GM21423 (cell line): ENCODE data around the gene DMGDH.

ENCODE experiments used
- ATAC-seq: cut with Tn5 transposase; IDR thresholded peaks from one replicate; pipeline ENCODE4 v1.9.1; 2021; ENCODE audit warnings: mild to moderate bottlenecking, moderate library complexity; ENCODE audit not compliant: unreplicated experiment

DMGDH gene

DNA sequence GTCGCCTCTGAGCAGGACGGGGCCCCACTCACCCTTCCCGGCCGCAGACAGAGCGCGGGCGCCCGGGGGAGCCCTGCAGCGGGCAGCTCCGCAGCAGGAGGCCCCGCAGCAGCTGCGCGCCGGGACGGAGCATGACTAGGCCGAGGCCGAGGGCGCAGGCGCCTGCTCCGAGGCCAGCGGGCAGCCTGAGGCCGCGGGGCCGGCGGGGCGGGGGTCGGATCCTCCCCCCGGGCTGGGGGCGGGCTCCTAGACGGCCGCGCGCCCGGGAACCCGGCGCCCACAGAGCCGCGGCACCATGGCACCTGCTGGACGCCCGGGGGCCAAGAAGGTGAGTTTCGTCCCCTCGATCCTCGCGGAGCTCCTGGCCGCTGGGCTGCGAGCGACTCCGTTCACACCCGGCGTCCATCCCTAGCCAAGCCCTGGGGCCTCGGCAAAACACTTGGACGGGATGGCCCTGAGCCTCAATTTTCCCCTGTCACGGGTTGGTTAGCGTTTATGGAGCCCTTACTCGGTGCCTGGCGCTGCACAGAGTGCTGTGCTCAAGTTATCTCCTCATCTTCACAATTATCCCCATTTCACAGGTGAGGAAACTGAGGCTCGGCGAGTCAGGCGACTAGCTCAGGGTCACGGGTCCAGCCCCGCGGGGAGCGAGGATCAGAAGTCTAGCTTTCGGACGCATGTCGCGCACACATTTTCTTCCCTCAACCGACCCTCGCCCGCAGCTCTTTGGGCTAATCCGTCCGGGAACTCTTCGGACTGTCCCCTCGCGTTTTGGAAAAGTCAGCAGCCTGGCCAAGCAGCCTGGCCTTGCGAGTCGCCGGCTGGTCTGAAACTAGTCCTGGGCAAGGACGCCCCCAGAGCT lies at the start of gene DMGDH, which contains the start of gene BHMT2:
TSS of gene DMGDH (minus strand) at position 187 of the 862 bp plus-strand sequence. CDS start at position 133, 54 bp downstream.
TSS of gene BHMT2 (plus strand) at position 280 of the 862 bp plus-strand sequence. CDS start at position 296, 16 bp downstream.
- ATAC-seq, result no peak

DNA sequence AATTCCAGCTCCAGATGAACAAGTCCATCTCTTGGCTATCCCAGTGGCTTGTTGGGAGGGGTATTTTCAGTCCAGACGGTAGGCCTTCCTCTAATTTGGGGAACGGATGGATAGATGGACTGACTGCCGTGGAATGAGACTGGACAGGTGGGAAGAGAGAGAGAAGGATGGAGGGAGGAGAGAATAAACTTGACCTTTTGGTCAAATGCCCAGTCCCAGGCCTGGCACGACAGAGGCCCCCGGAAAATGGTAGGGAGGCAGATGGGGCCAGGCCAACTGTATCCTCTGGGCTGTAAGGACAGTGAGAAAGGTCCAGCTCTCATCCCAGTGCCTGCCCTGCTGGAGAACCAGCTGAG lies 43.2 kb upstream of the DMGDH start:
- ATAC-seq, result no peak

DNA sequence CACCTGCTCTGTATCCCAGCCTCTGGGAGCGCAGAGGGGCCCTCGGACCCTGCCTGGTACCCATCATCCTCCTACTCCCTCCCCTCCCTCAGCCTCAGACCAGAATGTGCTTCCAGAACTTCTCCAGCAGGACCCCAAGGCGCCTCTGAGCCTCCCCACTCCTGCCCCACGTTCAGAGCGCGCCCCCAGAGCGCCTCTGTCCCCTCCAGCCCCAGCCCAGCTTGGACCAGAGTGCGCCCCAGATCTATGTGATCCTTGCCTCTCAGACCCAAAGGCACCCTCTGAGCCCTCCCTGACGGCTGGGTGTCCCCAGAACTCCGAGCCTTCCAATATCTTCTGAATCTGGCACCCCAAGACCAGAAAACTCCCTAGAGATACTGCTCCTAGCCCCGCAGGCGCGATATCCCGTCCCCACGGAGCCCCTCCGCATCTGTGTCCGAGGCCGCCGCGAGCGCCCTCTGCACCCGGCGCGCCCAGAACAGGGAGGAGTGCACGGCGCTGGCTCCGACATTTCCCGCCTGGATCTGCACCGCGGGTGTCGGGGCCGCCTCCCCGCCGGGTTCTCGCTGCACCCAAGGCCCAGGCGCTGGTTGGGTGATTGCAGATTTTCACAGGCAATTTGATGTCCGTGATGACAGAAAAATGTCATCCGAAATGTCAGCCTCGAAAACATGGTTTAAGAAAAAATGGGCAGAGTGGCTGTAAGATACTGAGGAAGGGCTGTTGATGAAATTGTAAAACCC lies 42.7 kb upstream of the DMGDH start:
- no peak for ATAC-seq

DNA sequence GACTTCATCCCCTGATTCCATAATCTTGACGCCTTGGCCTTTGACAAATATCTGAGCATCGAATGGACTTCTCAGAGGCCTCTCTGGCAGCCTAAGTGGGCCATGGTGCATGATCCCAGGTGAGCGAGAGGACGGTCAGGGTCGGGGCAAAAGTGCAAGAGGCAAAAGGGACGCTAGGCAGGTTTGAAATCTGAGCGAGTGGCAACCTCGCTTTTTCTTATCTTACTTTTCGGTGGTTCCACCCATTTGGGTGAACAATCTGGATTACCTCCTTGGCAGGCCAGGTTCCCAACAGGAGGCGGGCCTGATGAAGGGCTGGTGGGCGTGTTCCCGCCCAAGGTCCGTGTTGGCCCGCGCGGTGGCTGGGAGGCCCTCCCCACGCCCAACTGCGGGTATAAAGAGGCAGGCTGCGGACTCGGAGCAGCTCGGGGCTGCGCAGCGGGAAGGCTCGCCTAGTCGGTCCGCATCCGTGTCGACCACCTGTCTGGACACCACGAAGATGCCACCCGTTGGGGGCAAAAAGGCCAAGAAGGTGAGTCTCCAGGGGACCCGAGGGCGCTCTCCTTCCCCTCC lies 42.0 kb upstream of the DMGDH start, which contains the start of gene BHMT:
TSS of gene BHMT (plus strand) at position 423 of the 573 bp plus-strand sequence. CDS start at position 500, 77 bp downstream.
- no peak for ATAC-seq

DNA sequence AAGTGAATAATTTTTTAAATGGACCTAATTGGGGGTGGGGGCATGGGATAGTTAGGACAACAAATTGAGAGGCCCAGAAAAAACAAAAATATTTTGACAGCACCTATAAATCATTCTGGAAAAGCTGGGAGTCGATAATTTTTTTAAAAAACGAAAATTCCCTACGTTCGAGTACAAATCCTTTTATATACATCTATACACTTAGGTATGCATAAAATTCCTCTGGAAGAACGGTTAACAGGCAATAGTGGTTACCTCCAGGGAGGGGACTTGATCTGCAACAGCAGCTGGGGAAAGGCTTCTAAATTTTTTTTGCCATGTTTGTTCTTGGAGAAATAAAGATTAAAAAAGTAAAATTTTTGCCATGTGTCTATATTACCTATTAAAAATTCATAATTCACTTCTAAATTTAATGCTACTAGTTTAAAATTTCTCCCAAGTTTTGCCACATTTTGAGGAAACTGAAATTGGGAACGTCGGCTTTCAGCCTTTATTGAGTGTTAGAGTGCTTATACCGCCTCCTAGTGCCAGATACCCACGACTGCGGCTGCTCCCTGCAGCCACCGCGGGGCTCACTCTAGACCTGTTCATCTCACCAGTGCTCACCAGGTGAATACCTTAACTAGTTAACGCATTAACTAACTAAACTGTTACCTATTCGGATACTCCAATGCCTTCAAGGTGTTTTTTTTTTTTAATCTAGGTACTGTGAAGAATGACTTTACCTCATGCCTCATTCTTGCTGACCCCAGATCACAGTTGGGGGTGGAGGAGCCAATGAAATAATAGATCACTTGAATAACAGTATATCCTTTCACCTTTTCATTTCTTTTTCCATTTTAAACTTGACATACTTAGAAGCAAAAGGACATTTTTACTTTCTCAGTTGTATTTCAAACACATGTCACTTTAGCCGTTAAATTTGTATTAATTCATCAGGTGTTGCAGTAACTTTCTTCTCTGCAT lies 40.3 kb upstream of the DMGDH start:
- ATAC-seq, result no peak

DNA sequence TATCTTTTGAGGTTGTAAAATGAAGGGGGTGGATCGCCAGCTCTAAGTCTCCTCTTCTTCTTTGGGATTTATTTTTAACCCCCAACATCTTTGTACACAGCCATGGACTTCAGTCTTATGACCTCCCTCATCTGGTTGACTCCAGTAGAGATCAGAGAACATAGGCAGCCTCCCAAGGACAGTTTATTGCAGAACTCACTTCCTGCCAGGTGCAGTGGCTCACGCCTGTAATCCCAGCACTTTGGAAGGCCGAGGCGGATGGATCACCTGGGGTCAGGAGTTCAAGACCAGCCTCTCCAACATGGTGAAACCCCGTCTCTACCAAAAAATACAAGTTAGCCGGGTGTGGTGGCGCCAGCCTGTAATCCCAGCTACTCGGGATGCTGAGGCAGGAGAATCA lies 39.3 kb upstream of the DMGDH start:
- ATAC-seq, result no peak

DNA sequence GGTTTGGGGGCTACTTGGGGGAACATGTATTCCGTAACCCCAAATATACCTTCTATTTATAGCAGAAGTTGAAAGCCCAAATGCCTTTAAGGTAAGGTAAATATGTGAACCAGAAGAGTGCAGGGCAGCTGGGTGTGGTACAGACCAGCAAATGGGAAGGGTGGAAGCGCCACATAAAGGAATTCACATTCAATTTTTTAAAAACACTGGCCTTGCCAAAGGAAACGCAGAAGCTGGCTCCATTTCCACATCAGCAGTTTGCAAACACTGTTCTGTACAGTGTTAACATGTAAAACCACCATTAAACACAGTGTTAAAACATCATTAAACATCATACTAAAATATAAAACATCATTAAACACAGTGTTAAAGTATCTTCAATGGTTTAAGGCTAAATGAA lies 38.6 kb upstream of the DMGDH start:
- no peak for ATAC-seq

DNA sequence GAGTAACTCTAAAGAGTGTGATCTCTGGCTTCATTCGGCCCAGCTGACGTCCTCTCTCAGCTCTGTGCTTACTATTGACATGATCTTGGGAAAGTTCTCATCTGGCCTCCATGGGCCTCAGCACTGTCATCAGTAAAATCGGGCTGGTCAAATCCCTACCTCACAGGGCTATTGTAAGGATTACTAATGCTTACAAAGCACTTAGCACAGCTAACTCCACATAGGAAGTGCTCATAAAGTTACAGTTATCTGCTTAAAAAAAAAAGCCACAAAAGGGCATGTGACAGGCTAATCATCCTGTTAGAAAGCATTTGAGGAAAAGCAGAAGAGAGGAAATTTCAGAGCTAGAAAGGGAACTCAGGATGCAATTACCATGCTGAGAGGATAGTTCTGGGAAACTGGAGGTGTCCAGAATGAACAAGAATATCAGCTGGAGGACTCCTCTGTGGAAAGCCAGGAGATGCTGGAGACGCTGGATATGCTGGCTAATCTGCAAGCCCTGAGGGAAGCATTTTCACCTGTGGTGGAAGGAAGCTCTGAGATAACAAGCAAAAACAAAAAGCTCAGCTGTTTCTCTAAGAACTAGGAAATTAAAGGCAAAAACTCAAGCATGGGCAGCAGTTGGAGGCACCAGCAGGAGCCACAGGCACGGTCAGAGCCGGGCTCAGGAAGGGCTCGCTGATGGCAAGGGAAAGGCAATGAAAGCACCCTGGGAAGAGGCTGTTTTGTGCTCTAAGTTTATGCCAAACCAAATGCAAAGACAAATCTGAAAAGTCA lies 37.7 kb upstream of the DMGDH start:
- no peak for ATAC-seq

DNA sequence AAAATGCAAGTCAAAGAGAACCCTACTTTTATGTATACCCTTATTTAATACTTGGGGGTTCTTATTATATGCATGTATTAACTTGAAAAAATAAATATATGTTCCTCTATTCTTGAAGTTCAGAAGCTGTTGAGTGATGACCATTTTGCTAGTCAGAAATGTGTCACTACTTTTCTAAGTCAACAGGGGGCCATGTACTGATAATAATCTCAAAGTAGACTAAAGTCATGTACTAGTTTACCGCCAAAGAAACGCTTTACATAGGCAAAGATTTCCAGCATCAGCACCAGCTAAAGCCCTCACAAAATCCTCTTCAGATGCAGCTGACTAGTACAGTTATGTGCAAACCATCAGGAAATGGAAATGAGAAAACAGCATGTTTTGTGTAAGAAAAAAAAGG lies 36.4 kb upstream of the DMGDH start:
- no peak for ATAC-seq

DNA sequence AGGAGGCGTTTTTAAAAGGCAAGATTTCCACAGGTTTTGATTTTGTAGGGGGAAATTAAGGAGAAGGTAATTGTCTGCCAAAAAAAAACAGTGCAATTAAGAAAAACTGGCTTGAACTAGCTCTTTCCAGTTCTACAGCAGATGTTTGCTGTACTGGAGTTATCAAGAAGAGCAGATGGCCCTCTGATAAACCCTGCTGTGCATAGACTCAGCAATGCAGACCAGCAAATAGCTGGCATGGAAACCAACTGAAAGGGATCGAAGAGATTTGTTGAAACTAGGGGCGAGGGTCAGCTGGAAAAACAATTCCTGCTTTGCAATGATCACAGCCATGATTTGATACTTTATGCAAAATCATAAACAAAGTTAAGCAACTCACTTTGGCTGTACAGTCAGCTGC lies 24.3 kb upstream of the DMGDH start:
- no peak for ATAC-seq

DNA sequence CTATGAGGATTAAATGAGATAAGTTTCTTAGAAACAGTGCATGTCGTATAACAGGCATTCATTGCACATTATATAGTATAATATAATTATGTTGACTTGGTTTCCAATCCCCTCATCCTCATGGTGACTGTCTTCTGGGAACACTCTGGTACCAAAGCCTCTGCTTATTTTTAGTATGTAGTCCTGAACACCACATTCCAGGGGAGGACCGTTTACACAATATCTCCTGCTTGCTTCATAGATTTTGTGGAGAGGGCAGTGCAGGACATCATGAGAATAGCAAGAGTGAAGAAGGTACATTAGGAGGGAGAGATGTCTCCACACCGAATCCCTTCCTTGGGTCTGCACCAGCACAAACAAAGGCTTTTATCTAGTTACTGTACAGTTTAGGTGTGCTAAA lies 21.6 kb upstream of the DMGDH start:
- ATAC-seq, result no peak

DNA sequence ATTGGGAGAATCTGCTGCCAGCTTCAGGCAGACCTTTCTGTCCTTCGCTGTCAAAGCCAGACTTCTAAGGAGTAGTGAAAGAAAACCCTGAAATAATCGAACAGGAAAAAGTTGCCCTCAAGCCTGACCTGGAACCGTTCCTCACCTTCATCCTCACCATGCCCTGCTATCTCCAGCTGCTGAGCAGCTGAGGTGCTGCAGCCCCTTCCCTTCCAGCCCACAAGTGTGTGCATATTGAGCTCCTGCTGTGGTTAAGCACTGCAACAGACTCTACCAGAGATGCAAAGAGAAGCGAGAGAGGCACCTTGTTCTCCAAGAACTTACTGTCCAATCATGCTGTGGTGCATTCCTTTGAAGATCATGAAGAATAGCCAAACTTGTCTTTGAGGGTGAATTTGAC lies 19.0 kb upstream of the DMGDH start:
- ATAC-seq, result no peak

DNA sequence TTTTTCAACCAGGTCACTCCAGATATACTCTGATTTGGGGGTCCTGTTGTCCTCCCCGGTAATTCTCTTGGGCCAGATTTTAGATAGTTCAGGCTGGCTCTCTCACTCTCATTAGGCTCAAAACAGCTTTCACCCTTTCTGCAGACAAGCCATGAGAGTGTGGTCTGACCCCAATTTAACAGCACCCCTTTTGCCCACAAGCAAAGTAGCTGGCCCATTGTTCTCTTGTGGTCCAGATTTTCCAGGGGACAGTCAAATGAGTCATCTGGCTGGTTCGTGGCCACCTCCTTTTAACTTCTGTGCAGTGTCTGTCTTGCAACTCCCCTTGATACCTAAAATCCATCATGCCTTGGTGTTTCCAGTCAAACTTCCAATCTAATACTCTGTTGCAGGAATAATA lies 16.6 kb upstream of the DMGDH start:
- no peak for ATAC-seq

DNA sequence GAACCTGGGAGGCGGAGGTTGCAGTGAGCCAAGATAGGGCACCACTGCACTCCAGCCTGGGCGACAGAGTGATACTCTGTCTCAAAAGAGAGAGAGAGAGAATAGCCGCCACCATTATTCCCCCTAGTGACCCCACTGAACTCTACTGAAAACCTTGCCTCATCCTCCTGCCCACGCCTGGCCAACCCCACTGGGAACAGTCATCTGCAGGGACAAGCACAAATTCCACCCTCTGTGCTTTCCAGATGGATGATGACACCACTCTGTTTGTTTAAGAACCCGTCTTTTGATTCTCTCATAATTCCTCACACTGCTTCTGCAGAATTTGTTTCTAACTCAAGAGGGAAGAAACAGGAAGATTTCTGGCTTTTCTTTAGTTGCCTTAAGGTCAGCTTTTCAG lies 12.3 kb upstream of the DMGDH start:
- ATAC-seq, result no peak

DNA sequence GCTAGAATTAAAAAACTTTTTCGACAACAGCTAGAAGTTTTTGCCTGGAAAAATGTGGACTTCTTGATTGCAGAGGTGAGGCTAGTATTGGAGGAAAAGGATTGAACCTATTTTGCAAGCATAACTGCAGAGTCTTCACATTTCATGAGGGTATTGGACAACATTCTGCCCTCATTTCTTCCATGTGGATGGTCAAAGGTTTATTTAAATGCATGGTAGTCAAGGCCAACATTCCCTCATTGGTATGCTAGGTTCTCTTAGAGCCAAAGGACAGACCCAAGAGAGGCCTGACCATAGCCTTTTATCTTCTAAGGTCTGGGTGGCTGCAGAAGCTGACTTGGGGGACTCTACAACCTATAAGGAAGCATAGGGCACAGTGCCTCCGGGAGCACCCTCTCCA lies 11.3 kb upstream of the DMGDH start:
- ATAC-seq, result no peak

DNA sequence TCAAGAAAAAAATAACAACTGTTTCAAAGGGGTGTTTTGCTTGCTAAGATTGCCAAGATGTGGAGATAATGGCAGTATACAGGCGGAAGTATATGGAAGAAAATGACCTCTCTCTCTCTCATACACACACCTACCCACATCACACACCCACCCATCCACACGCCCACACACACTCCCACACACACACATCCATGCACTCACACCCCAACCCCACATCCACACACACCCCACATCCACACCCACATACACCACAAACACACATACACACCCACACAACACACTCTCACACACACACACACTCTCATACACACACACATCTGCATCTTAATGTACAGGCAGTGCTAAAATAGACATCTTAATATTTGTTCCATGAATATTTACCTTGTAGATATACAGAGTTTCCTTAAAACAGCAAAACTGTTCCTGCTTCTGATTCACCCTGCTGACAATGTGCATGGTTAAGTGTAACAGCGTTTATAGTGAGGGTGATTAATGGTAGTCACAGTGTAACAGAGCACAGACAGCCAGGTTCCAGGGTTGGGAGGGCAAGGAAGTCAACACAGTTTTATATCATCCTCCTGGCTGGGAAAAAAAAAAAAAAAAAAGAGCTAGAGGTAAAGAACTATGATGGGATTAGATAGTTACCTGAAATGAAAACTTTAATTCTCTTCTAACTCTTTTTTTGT lies 8.3 kb upstream of the DMGDH start:
- ATAC-seq, result no peak

DNA sequence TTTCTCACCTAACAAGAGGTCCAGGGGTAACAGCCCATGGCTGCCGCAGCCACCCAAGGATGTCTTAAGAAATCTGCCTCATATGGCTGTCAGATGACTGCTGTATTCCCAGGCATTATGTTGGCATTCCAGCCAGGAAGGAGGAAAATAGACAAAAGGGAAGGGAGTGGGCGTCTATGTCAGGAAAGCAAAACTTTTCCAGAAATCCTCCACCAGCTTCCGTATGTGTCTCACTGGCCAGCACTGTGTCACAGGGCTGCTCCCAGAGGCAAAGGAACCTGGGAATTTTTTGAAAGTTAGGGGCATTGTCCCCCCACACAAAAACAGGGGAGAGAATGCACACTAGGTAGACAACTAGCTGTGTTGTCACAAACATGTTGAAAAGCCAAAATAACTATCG lies 7.3 kb upstream of the DMGDH start:
- ATAC-seq, result no peak

DNA sequence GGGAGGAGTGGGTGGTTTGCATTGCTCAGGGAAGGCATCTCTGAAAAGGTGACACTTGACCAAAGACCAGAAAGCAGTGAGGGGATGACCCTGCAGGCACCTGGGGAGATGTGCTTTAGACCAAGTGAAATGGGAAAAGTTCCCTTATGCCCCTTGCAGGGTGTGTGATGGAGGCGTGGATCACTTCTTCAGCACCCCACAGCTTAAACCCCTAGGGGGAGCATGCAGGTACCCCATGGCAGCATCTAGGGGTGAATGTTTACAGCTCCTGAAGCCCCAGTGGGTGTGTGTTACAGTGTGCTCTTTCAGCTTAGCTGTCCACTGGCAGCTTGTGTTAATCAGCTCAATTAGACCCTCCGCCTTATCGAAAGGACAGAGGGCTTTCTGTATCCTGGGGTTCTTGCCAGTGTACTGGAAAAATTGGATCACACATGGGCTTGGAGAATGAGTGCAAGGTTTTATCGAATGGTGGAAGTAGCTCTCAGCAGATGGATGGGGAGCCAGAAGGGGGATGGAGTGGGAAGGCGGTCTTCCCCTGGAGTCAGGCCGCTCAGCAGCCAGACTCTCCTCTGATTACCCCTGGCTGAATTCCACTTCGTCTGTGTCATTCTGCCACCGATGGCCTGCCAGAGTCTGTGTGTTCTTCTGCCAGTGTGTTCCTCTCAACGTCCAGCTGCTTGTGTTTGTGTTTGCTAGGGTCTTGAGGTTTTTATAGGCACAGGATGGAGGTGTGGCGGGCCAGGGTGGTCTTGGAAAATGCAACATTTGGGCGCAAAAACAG lies 6.4 kb upstream of the DMGDH start:
- ATAC-seq, result no peak
